HepG2 (cell line): ENCODE data around the gene HAUS5. TPM values are rescaled to one million over a fixed set of nuclear protein-coding genes. Genes with fewer than 3 reads are reported as not detected.

ENCODE experiments used
- BHLHE40 ChIP-seq: IDR thresholded peaks from 2 replicates; pipeline ENCODE4 v1.6.1; 2011; ENCODE audit warnings: low read length, improper control_type of control experiment
- EEA1 ChIP-seq: sonication (generic); formaldehyde crosslinking; IDR thresholded peaks from 2 replicates; pipeline ENCODE4 v1.5.1; 2020; ENCODE audit warnings: mild to moderate bottlenecking, missing genetic modification reagents, borderline replicate concordance
- FOSL1 ChIP-seq: sonication (generic); formaldehyde crosslinking; IDR thresholded peaks from 2 replicates; pipeline ENCODE4 v1.9.0; 2021; ENCODE audit warnings: missing genetic modification reagents, borderline replicate concordance
- HIVEP1 ChIP-seq: sonication (generic); formaldehyde crosslinking; IDR thresholded peaks from 2 replicates; pipeline ENCODE4 v1.4.0; 2020; ENCODE audit warnings: mild to moderate bottlenecking, missing genetic modification reagents
- IRF2 ChIP-seq: IDR thresholded peaks from 2 replicates; pipeline ENCODE4 v1.6.1; 2018; ENCODE audit warnings: missing genetic modification reagents, missing compliant biosample characterization
- NFKB2 ChIP-seq: sonication (generic); formaldehyde crosslinking; IDR thresholded peaks from 2 replicates; pipeline ENCODE4 v1.4.0; 2020; ENCODE audit warnings: missing genetic modification reagents, borderline replicate concordance
- POLR2AphosphoS2 ChIP-seq: IDR thresholded peaks from 2 replicates; pipeline ENCODE4 v1.6.1; 2011; ENCODE audit warnings: low read depth, low read length, improper control_type of control experiment
- RFX3 ChIP-seq: IDR thresholded peaks from 2 replicates; pipeline ENCODE4 v1.6.1; 2016; ENCODE audit warnings: missing biosample characterization, missing genetic modification reagents
- SMAD3 ChIP-seq: sonication (generic); formaldehyde crosslinking; IDR thresholded peaks from 2 replicates; pipeline ENCODE4 v1.4.0; 2020; ENCODE audit warnings: missing genetic modification reagents
- SNRNP70 ChIP-seq: fragments of 200-400 bp; formaldehyde crosslinking; IDR thresholded peaks from 2 replicates; pipeline ENCODE4 v1.6.1; 2017; ENCODE audit warnings: mild to moderate bottlenecking, low read depth, low read length, moderate library complexity
- SP1 ChIP-seq, 2 experiments: fragments of 450-650 bp in 1 of 2; sonication (generic) in 1 of 2; formaldehyde crosslinking in 1 of 2; IDR thresholded peaks; 2 replicates each; pipeline versions ENCODE4 v1.4.0 to v1.6.1; 2016 to 2020; ENCODE audit warnings: missing genetic modification reagents in 1 of 2
- SP5 ChIP-seq: IDR thresholded peaks from 2 replicates; pipeline ENCODE4 v1.6.1; 2016; ENCODE audit warnings: low read depth, borderline replicate concordance
- SRY ChIP-seq: sonication (generic); formaldehyde crosslinking; IDR thresholded peaks from 2 replicates; pipeline ENCODE4 v1.8.0; 2022; ENCODE audit warnings: mild to moderate bottlenecking, missing genetic modification reagents
- STAG1 ChIP-seq: sonication (generic); formaldehyde crosslinking; IDR thresholded peaks from 2 replicates; pipeline ENCODE4 v1.4.0; 2020; ENCODE audit warnings: missing genetic modification reagents
- ZBTB21 ChIP-seq: sonication (generic); formaldehyde crosslinking; IDR thresholded peaks from 2 replicates; pipeline ENCODE4 v1.4.0; 2020; ENCODE audit warnings: missing genetic modification reagents
- ZFP37 ChIP-seq: sonication (generic); formaldehyde crosslinking; IDR thresholded peaks from 2 replicates; pipeline ENCODE4 v1.4.0; 2020; ENCODE audit warnings: missing genetic modification reagents, borderline replicate concordance
- ZNF260 ChIP-seq: sonication (generic); formaldehyde crosslinking; IDR thresholded peaks from 2 replicates; pipeline ENCODE4 v1.4.0; 2020; ENCODE audit warnings: missing genetic modification reagents, low read depth, mild to moderate bottlenecking, borderline replicate concordance
- ZNF3 ChIP-seq: IDR thresholded peaks from 2 replicates; pipeline ENCODE4 v1.7.0; 2017; ENCODE audit warnings: inconsistent platforms
- ZNF550 ChIP-seq: sonication (generic); formaldehyde crosslinking; IDR thresholded peaks from 2 replicates; pipeline ENCODE4 v1.4.0; 2020; ENCODE audit warnings: mild to moderate bottlenecking, missing genetic modification reagents, borderline replicate concordance
- ZNF569 ChIP-seq: sonication (generic); formaldehyde crosslinking; IDR thresholded peaks from 2 replicates; pipeline ENCODE4 v1.5.0; 2020; ENCODE audit warnings: mild to moderate bottlenecking, missing genetic modification reagents, moderate library complexity, borderline replicate concordance
- ZNF619 ChIP-seq: sonication (generic); formaldehyde crosslinking; IDR thresholded peaks from 2 replicates; pipeline ENCODE4 v1.4.0; 2020; ENCODE audit warnings: mild to moderate bottlenecking, missing genetic modification reagents
- polyA plus RNA-seq, 8 experiments: library from polyadenylated mRNA; depleted of rRNA in 3 of 8; stranded (reverse) in 7 of 8; unstranded in 1 of 8; fragments of >200 nt; fragmentation: Illumina TruSeq in 4 of 8; extraction: Trizol in 4 of 8; gene quantifications; 2 replicates each; pipeline versions ENCODE4 v1.2.1 to v1.2.3, GENCODE V29; 2011 to 2016; ENCODE audit warnings: low read depth in 4 of 8, missing spikeins in 1 of 8, mixed read lengths in 1 of 8; ENCODE audit not compliant: insufficient read depth in 1 of 8
- total RNA-seq, 5 experiments: library from RNA; depleted of rRNA; stranded (reverse); fragments of >200 nt; fragmentation: Illumina TruSeq; extraction: Trizol; gene quantifications; 2 replicates each; pipeline ENCODE4 v1.2.3, GENCODE V29; 2016; ENCODE audit warnings: low read depth in 1 of 5
- TF ChIP-seq, protein P1 (sequence below): sonication (generic); formaldehyde crosslinking; IDR thresholded peaks from 2 replicates; pipeline ENCODE4 v1.4.0; 2020; ENCODE audit warnings: missing genetic modification reagents, borderline replicate concordance
- TF ChIP-seq, protein P2 (sequence below): sonication (generic); formaldehyde crosslinking; IDR thresholded peaks from 2 replicates; pipeline ENCODE4 v1.4.0; 2020; ENCODE audit warnings: missing genetic modification reagents
- TF ChIP-seq, protein P3 (sequence below): sonication (generic); formaldehyde crosslinking; IDR thresholded peaks from 2 replicates; pipeline ENCODE4 v1.5.1; 2020; ENCODE audit warnings: mild to moderate bottlenecking, missing genetic modification reagents, borderline replicate concordance

Gene HAUS5
- total and polyA plus RNA-seq, 2 of the 13 experiments (the other 11 are each of a cell fraction or from before 2014, with no cell fraction given) = 10.3 to 17.7 TPM

DNA sequence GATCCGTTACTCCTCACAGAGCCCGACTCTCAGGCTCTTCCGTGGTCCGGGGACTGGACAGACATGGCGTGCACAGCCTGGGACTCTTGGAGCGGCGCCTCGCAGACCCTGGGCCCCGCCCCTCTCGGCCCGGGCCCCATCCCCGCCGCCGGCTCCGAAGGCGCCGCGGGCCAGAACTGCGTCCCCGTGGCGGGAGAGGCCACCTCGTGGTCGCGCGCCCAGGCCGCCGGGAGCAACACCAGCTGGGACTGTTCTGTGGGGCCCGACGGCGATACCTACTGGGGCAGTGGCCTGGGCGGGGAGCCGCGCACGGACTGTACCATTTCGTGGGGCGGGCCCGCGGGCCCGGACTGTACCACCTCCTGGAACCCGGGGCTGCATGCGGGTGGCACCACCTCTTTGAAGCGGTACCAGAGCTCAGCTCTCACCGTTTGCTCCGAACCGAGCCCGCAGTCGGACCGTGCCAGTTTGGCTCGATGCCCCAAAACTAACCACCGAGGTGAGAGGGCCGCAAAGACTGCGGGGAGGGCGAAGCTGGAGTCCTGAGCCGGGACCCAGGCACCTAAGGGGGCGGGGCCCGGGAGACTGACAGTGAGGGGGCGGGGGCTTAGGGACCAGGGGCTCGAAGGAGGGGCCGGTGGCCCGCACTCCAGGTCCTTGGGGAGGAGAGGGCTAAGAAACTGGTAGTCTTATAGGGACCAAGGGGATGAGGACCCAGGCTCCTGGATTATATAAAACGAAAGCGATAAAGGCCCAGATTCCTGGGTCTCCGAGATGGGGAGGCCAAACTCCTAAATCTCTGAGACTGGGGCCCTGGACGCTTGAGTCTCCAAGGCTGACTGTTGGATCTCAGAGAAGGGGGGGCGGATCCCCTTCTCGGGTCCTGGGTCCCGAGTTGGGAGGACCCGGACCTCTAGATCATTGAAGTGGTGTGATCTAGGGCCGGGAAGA, 31.0 kb downstream of the HAUS5 start (continued):
- TF ChIP-seq, protein P1, sequence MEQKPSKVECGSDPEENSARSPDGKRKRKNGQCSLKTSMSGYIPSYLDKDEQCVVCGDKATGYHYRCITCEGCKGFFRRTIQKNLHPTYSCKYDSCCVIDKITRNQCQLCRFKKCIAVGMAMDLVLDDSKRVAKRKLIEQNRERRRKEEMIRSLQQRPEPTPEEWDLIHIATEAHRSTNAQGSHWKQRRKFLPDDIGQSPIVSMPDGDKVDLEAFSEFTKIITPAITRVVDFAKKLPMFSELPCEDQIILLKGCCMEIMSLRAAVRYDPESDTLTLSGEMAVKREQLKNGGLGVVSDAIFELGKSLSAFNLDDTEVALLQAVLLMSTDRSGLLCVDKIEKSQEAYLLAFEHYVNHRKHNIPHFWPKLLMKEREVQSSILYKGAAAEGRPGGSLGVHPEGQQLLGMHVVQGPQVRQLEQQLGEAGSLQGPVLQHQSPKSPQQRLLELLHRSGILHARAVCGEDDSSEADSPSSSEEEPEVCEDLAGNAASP (CRISPR knock-in tag) = peak; percentile 50; the same call in 1 of the 2 replicates
- TF ChIP-seq ZFP37 (CRISPR knock-in tag) = peak; percentile 41; the same call in 1 of the 2 replicates
- TF ChIP-seq HIVEP1 (CRISPR knock-in tag) = no peak
- no peak for TF ChIP-seq FOSL1 (CRISPR knock-in tag)
- TF ChIP-seq NFKB2 (CRISPR knock-in tag) = peak; percentile 71; the same call in 1 of the 2 replicates
- TF ChIP-seq ZNF569 (CRISPR knock-in tag) = no peak; the same call in 1 of the 2 replicates
- TF ChIP-seq SP5 (CRISPR knock-in tag) = 0 out of 2 replicates have a peak, but pooled peaks have one; percentile 33
- TF ChIP-seq ZBTB21 (CRISPR knock-in tag) = no peak
- peak; percentile 77; the same call in 1 of the 2 replicates for TF ChIP-seq ZNF619
- peak; percentile 71; the same call in 1 of the 2 replicates for TF ChIP-seq SMAD3 (CRISPR knock-in tag)
- TF ChIP-seq ZNF3 = no peak
- TF ChIP-seq SRY = no peak; the same call in 1 of the 2 replicates
- TF ChIP-seq, protein P2, sequence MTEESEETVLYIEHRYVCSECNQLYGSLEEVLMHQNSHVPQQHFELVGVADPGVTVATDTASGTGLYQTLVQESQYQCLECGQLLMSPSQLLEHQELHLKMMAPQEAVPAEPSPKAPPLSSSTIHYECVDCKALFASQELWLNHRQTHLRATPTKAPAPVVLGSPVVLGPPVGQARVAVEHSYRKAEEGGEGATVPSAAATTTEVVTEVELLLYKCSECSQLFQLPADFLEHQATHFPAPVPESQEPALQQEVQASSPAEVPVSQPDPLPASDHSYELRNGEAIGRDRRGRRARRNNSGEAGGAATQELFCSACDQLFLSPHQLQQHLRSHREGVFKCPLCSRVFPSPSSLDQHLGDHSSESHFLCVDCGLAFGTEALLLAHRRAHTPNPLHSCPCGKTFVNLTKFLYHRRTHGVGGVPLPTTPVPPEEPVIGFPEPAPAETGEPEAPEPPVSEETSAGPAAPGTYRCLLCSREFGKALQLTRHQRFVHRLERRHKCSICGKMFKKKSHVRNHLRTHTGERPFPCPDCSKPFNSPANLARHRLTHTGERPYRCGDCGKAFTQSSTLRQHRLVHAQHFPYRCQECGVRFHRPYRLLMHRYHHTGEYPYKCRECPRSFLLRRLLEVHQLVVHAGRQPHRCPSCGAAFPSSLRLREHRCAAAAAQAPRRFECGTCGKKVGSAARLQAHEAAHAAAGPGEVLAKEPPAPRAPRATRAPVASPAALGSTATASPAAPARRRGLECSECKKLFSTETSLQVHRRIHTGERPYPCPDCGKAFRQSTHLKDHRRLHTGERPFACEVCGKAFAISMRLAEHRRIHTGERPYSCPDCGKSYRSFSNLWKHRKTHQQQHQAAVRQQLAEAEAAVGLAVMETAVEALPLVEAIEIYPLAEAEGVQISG (CRISPR knock-in tag) = peak; percentile 62; the same call in 1 of the 2 replicates
- no peak for TF ChIP-seq SP1 (IDR thresholded peaks at IDR 0.05)
- peak; percentile 49; the same call in 1 of the 2 replicates for TF ChIP-seq SP1 (CRISPR knock-in tag; IDR thresholded peaks at IDR 0.05)
- TF ChIP-seq, protein P3, sequence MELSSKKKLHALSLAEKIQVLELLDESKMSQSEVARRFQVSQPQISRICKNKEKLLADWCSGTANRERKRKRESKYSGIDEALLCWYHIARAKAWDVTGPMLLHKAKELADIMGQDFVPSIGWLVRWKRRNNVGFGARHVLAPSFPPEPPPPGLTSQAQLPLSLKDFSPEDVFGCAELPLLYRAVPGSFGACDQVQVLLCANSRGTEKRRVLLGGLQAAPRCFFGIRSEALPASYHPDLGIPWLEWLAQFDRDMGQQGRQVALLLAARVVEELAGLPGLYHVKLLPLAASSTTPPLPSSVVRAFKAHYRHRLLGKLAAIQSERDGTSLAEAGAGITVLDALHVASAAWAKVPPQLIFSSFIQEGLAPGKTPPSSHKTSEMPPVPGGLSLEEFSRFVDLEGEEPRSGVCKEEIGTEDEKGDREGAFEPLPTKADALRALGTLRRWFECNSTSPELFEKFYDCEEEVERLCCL (CRISPR knock-in tag) = no peak
- peak; percentile 97 for TF ChIP-seq BHLHE40
- no peak for TF ChIP-seq SNRNP70
- TF ChIP-seq ZNF260 (CRISPR knock-in tag) = no peak
- no peak for TF ChIP-seq ZNF550 (CRISPR knock-in tag)
- no peak for TF ChIP-seq POLR2AphosphoS2
- TF ChIP-seq STAG1 = peak; percentile 33
- TF ChIP-seq IRF2 (CRISPR knock-in tag) = no peak
- TF ChIP-seq EEA1 (CRISPR knock-in tag) = 0 out of 2 replicates have a peak, but pooled peaks have one; percentile 29
- TF ChIP-seq RFX3 (CRISPR knock-in tag) = no peak
